K562 (cell line): ENCODE data around the gene TEDC1. TPM values are rescaled to one million over a fixed set of nuclear protein-coding genes. Genes with fewer than 3 reads are reported as not detected.
A peak's percentile ranks its signal among the peaks of the same experiment; 100 is the strongest.

Experiments used
- CBX3 ChIP-seq, 2 experiments: IDR thresholded peaks; 1 replicate in 1 of 2; 2 replicates in 1 of 2; pipeline ENCODE4 v1.6.1; 2012; ENCODE audit warnings: inconsistent platforms in 2 of 2, low read length in 2 of 2, borderline replicate concordance in 1 of 2, control low read depth in 1 of 2
- CTBP1 ChIP-seq: fragments of 450-650 bp; IDR thresholded peaks from 2 replicates; pipeline ENCODE4 v1.6.1; 2016; ENCODE audit warnings: borderline replicate concordance
- ELF4 ChIP-seq: fragments of 450-650 bp; formaldehyde crosslinking; IDR thresholded peaks from 2 replicates; pipeline ENCODE4 v1.4.0; 2022; ENCODE audit warnings: missing genetic modification characterization
- EP400 ChIP-seq: fragments of 450-650 bp; IDR thresholded peaks from 2 replicates; pipeline ENCODE4 v1.6.1; 2017; ENCODE audit warnings: antibody characterized with exemption, mild to moderate bottlenecking, moderate library complexity
- ETS1 ChIP-seq: conservative IDR thresholded peaks from 2 replicates; pipeline ENCODE4 v1.6.1; 2011; ENCODE audit warnings: low read depth, mild to moderate bottlenecking, low read length; ENCODE audit not compliant: control insufficient read depth
- HDAC2 ChIP-seq: fragments of 450-650 bp; IDR thresholded peaks from 2 replicates; pipeline ENCODE4 v1.6.1; 2016; ENCODE audit warnings: mild to moderate bottlenecking
- IRF2 ChIP-seq: sonication (generic); formaldehyde crosslinking; IDR thresholded peaks from 2 replicates; pipeline ENCODE4 v1.8.1; 2022; ENCODE audit warnings: mild to moderate bottlenecking, missing genetic modification reagents
- JUND ChIP-seq, 2 experiments: IDR thresholded peaks; 2 replicates in 1 of 2; 3 replicates in 1 of 2; pipeline ENCODE4 v1.6.1; 2011; ENCODE audit warnings: borderline replicate concordance in 2 of 2, low read depth in 2 of 2, low read length in 2 of 2, improper control_type of control experiment in 1 of 2, missing biosample characterization in 1 of 2, missing genetic modification characterization in 1 of 2, missing genetic modification reagents in 1 of 2
- MCM7 ChIP-seq, 2 experiments: fragments of 450-650 bp; IDR thresholded peaks; 2 replicates each; pipeline ENCODE4 v1.6.1; 2016 to 2018
- MTF1 ChIP-seq: fragments of 250-450 bp; sonication (Bioruptor Pico); IDR thresholded peaks from 2 replicates; pipeline ENCODE4 v1.9.0; 2021; ENCODE audit warnings: moderate library complexity, mild to moderate bottlenecking, inconsistent platforms, borderline replicate concordance
- PATZ1 ChIP-seq: fragments of 250-450 bp; sonication (Bioruptor Pico); IDR thresholded peaks from 2 replicates; pipeline ENCODE4 v1.5.0; 2020; ENCODE audit warnings: mild to moderate bottlenecking, borderline replicate concordance
- POLR3G ChIP-seq: IDR thresholded peaks from 2 replicates; pipeline ENCODE4 v1.6.1; 2011; ENCODE audit not compliant: insufficient read length, insufficient replicate concordance; ENCODE audit errors: extremely low read depth
- PRDM10 ChIP-seq: fragments of 450-650 bp; IDR thresholded peaks from 2 replicates; pipeline ENCODE4 v1.6.1; 2018; ENCODE audit not compliant: partially characterized antibody
- PTBP1 ChIP-seq: fragments of 200-400 bp; formaldehyde crosslinking; IDR thresholded peaks from 2 replicates; pipeline ENCODE4 v1.6.1; 2017; ENCODE audit warnings: low read depth, low read length
- PTTG1 ChIP-seq: fragments of 450-650 bp; IDR thresholded peaks from 2 replicates; pipeline ENCODE4 v1.6.1; 2016; ENCODE audit warnings: low read depth, mild to moderate bottlenecking, missing genetic modification characterization, missing compliant biosample characterization
- RBBP5 ChIP-seq: fragments of 200-600 bp; sonication (generic); IDR thresholded peaks from 2 replicates; pipeline ENCODE4 v1.6.1; 2012; ENCODE audit warnings: borderline replicate concordance, mild to moderate bottlenecking, low read length, control low read depth, inconsistent platforms; ENCODE audit not compliant: insufficient read depth, poor library complexity, severe bottlenecking
- SAFB ChIP-seq: fragments of 200-400 bp; formaldehyde crosslinking; IDR thresholded peaks from 2 replicates; pipeline ENCODE4 v1.6.1; 2017; ENCODE audit warnings: low read depth, low read length, borderline replicate concordance
- SMC3 ChIP-seq: conservative IDR thresholded peaks from 2 replicates; pipeline ENCODE4 v1.6.1; 2011; ENCODE audit warnings: low read depth, low read length, improper control_type of control experiment; ENCODE audit not compliant: insufficient read depth
- SUPT5H ChIP-seq: fragments of 450-650 bp; IDR thresholded peaks from 2 replicates; pipeline ENCODE4 v1.6.1; 2016
- ZNF263 ChIP-seq: sonication (generic); formaldehyde crosslinking; IDR thresholded peaks from 2 replicates; pipeline ENCODE4 v1.8.0; 2022; ENCODE audit warnings: mild to moderate bottlenecking, missing genetic modification reagents, borderline replicate concordance
- polyA plus RNA-seq, 8 experiments: library from polyadenylated mRNA; depleted of rRNA in 4 of 8; stranded (reverse) in 5 of 8; unstranded in 3 of 8; fragments of >200 nt; fragmentation: Nextera tagmentation in 2 of 8; fragmentation: Illumina TruSeq in 1 of 8; extraction: Ambion mirVana in 2 of 8; extraction: Trizol in 1 of 8; gene quantifications; 2 replicates each; pipeline versions ENCODE4 v1.2.1 to v1.2.3, GENCODE V29; 2011 to 2014; ENCODE audit warnings: inconsistent platforms in 1 of 8, missing spikeins in 1 of 8
- total RNA-seq, 7 experiments: library from RNA; depleted of rRNA in 6 of 7; stranded (reverse); fragments of >200 nt in 6 of 7; fragmentation: Illumina TruSeq in 2 of 7; extraction: Trizol in 2 of 7; gene quantifications; 2 replicates each; pipeline versions ENCODE4 v1.2.1 to v1.2.3, GENCODE V29; 2011 to 2021; ENCODE audit warnings: low replicate concordance in 1 of 7

Gene TEDC1
- total and polyA plus RNA-seq, 9 of the 15 experiments (the other 6 are each of a cell fraction or from before 2014, with no cell fraction given), result 0.21 to 28.3 (median 5.9) TPM

- no peak for TF ChIP-seq ETS1
- TF ChIP-seq PRDM10, result no peak
- 0 out of 2 replicates have a peak, but pooled peaks have one; percentile 25 for TF ChIP-seq JUND (IDR thresholded peaks at IDR 0.05; ENCODE audit: borderline replicate concordance, low read depth, low read length)
- TF ChIP-seq JUND (tag; IDR thresholded peaks at IDR 0.05; ENCODE audit: borderline replicate concordance, low read depth, low read length), result no peak
- no peak for TF ChIP-seq MTF1 (CRISPR knock-in tag)
- no peak for TF ChIP-seq PATZ1 (CRISPR knock-in tag)
- 0 out of 2 replicates have a peak, but pooled peaks have one; percentile 51 for TF ChIP-seq HDAC2
- TF ChIP-seq CTBP1, result peak; percentile 54; the same call in 1 of the 2 replicates
- TF ChIP-seq ELF4, result no peak
- no peak for TF ChIP-seq CBX3 (IDR thresholded peaks at IDR 0.05; ENCODE audit: borderline replicate concordance in 1 of 2, low read length in 2 of 2)
- TF ChIP-seq ZNF263 (CRISPR knock-in tag), result peak; percentile 84
- TF ChIP-seq EP400, result peak; percentile 48
- no peak for TF ChIP-seq PTBP1
- no peak for TF ChIP-seq IRF2 (CRISPR knock-in tag)
- TF ChIP-seq RBBP5, result peak; percentile 8
- TF ChIP-seq POLR3G, result no peak
- peak; percentile 40; the same call in 1 of the 2 replicates for TF ChIP-seq SAFB
- peak; percentile 44; the same call in 1 of the 2 replicates for TF ChIP-seq SMC3
- TF ChIP-seq MCM7 (IDR thresholded peaks at IDR 0.05), result no peak
- no peak for TF ChIP-seq PTTG1 (tag)
- TF ChIP-seq SUPT5H, result 0 out of 2 replicates have a peak, but pooled peaks have one; percentile 34
Observed at GRCh38 chr14:105489542-105490266, 1.3 kb upstream of the TEDC1 start (continued).
